ENCODE results near the gene NMS.

Gene NMS

DNA sequence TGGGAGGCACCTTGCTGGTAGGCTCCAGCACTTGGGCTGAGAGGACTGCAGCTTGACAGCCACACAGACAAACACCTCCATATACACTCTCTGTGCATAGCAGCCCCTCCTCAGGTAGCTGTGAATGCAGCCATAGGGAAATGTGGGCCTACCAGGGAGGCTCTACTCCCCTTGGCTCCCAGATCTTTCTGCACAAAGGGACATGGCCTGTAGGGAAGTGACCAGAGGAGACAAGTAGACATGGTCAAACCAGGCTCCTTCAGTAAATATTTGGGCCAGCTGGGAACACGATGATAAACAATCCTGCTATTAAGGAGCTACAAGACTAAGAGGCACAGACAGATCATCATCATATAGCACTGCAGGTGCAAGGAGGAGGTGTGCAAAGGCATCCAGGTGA lies 56.6 kb downstream of the NMS start:
- no peak overlapping the region for H3K4me3 ChIP-seq (ENCODE audit: low read depth, low read length)
- in situ Hi-C loops (cut with HindIII; ENCODE audit: low sequenced_read_pairs), result no loop called here
- TF ChIP-seq, protein P1, sequence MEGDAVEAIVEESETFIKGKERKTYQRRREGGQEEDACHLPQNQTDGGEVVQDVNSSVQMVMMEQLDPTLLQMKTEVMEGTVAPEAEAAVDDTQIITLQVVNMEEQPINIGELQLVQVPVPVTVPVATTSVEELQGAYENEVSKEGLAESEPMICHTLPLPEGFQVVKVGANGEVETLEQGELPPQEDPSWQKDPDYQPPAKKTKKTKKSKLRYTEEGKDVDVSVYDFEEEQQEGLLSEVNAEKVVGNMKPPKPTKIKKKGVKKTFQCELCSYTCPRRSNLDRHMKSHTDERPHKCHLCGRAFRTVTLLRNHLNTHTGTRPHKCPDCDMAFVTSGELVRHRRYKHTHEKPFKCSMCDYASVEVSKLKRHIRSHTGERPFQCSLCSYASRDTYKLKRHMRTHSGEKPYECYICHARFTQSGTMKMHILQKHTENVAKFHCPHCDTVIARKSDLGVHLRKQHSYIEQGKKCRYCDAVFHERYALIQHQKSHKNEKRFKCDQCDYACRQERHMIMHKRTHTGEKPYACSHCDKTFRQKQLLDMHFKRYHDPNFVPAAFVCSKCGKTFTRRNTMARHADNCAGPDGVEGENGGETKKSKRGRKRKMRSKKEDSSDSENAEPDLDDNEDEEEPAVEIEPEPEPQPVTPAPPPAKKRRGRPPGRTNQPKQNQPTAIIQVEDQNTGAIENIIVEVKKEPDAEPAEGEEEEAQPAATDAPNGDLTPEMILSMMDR (IDR thresholded peaks at IDR 0.05; ENCODE audit: low read depth, low read length, missing control alignments), result no peak
- no peak for DNase-seq (ENCODE audit: low read depth)

DNA sequence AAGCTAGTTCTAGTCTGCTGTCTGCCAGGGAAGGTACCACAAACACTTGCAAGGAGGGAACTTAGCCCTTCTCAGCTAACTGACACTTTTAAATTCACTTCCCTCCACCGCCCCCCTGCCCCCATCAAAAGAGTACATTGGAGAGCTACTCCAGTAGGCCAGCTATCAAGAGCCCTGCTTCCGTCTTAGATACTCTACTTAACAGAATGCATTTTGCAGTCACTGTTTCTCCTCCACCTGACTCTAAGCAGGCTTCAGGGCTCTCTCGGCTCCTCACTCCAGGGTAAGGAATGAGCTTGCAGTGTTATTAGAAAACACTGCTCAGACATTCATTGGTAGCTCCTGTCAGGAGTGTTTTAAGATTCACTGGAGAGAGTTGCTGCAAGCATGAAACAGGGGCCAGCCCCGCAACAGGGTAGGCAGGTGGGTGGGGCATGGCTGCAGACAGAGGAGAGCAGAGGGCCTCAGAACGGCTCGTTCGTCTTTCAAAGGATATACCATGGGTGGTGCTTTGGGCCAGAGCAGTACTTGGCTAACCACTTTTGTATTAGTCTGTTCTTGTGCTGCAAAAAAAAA lies 57.2 kb downstream of the NMS start:
- H3K4me3 ChIP-seq (ENCODE audit: low read depth, low read length), result no peak overlapping the region
- DNase-seq (ENCODE audit: low read depth), result no peak
- TF ChIP-seq, protein P1 (IDR thresholded peaks at IDR 0.05; ENCODE audit: low read depth, low read length, missing control alignments), result no peak
- in situ Hi-C loops (cut with HindIII; ENCODE audit: low sequenced_read_pairs), result no loop called here

DNA sequence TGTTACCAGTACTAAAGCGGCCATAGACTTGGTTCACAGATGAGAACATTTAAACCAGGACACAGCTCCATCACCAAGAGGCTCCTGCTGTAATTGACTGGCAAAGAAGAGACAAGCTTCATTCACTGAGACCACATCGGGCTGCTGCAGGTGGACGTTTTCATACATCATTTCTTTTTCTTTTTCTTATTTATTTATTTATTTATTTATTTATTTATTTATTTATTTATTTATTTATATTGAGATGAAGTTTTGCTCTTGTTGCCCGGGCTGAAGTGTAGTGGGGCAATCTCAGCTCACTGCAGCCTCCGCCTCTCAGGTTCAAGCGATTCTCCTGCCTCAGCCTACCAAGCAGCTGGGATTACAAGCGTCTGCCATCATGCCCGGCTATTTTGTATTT lies 58.9 kb downstream of the NMS start:
- H3K4me3 ChIP-seq (ENCODE audit: low read depth, low read length), result no peak overlapping the region
- in situ Hi-C loops (cut with HindIII; ENCODE audit: low sequenced_read_pairs), result no loop called here
- DNase-seq (ENCODE audit: low read depth), result no peak
- TF ChIP-seq, protein P1 (IDR thresholded peaks at IDR 0.05; ENCODE audit: low read depth, low read length, missing control alignments), result no peak

DNA sequence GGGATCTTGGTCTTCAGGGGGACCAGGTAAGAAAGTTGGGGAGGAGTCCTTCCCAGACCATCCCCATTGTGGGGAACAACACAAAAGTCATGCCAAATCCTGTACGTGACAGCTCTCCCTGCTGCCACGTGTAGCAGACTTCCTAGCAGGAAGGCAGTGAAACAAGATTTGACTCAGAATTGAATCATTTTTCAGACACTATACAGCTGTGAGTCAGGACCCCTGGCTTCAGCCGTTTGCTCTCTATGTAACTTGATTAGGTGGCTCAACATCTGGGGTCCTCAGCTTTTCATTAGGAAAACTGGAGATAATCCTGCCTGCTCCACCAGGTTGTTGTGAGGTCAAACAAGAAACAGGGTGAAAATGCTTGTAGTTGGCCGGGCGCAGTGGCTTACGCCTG lies 59.6 kb downstream of the NMS start:
- in situ Hi-C loops (cut with HindIII; ENCODE audit: low sequenced_read_pairs), result no loop called here
- no peak for DNase-seq (ENCODE audit: low read depth)
- H3K4me3 ChIP-seq (ENCODE audit: low read depth, low read length), result no peak overlapping the region
- TF ChIP-seq, protein P1 (IDR thresholded peaks at IDR 0.05; ENCODE audit: low read depth, low read length, missing control alignments), result no peak
